SK-N-DZ (cell line): ENCODE measurements around the gene DAB1. TPM values are rescaled to one million over a fixed set of nuclear protein-coding genes. Genes with fewer than 3 reads are reported as not detected.

Experiments used
- DNase-seq: peaks from one replicate; pipeline ENCODE4 v3.0.0-alpha.2; 2015; ENCODE audit warnings: low spot score
- polyA plus RNA-seq, 2 experiments: library from polyadenylated mRNA; depleted of rRNA; stranded (reverse); fragments of >200 nt; gene quantifications; 2 replicates each; pipeline ENCODE4 v1.2.3, GENCODE V29; 2014

DAB1 gene
- 0.07 and 0.16 TPM in 2 replicates for polyA plus RNA-seq (2014; cell fraction: cytosol; rRNA removed)
- polyA plus RNA-seq (2014; cell fraction: nucleus; rRNA removed): not detected in 2 replicates

- DNase-seq: no peak
Observed at GRCh38 chr1:57423656-57424211, at the start of gene DAB1. Gene DAB1, minus strand, starts transcription at chr1:57424060. Its CDS starts 133,030 bp downstream, at chr1:57291030.

- DNase-seq: no peak
Observed at GRCh38 chr1:57473448-57473847, 49.6 kb upstream of the DAB1 start.

GRCh38 chr1:57471995-57472394 is 48.1 kb upstream of the DAB1 start:
- no peak for DNase-seq

- no peak for DNase-seq
Observed at GRCh38 chr1:57470036-57470435, 46.2 kb upstream of the DAB1 start.

GRCh38 chr1:57468641-57469523 is 45.0 kb upstream of the DAB1 start:
- no peak for DNase-seq

GRCh38 chr1:57467830-57468229 is 44.0 kb upstream of the DAB1 start:
- no peak for DNase-seq

GRCh38 chr1:57464756-57465155 is 40.9 kb upstream of the DAB1 start:
- no peak for DNase-seq

GRCh38 chr1:57463343-57463742 is 39.5 kb upstream of the DAB1 start:
- no peak for DNase-seq

GRCh38 chr1:57461405-57461804 is 37.5 kb upstream of the DAB1 start:
- no peak for DNase-seq

- no peak for DNase-seq
Observed at GRCh38 chr1:57451516-57451915, 27.7 kb upstream of the DAB1 start.

- DNase-seq: no peak
Observed at GRCh38 chr1:57450981-57451380, 27.1 kb upstream of the DAB1 start.

GRCh38 chr1:57447551-57447950 is 23.7 kb upstream of the DAB1 start:
- DNase-seq: no peak

- no peak for DNase-seq
Observed at GRCh38 chr1:57443004-57443403, 19.1 kb upstream of the DAB1 start.

GRCh38 chr1:57440096-57440495 is 16.2 kb upstream of the DAB1 start:
- DNase-seq: no peak

GRCh38 chr1:57431400-57431799 is 7.5 kb upstream of the DAB1 start:
- no peak for DNase-seq

- DNase-seq: no peak
Observed at GRCh38 chr1:57424231-57425027, 569 bp upstream of the DAB1 start.

GRCh38 chr1:57423135-57423655 is 665 bp downstream of the DAB1 start:
- no peak for DNase-seq

GRCh38 chr1:57422271-57423134 is 1.4 kb downstream of the DAB1 start:
- DNase-seq: no peak

- no peak for DNase-seq
Observed at GRCh38 chr1:57421806-57422205, 2.1 kb downstream of the DAB1 start.

GRCh38 chr1:57420981-57421785 is 2.7 kb downstream of the DAB1 start:
- DNase-seq: no peak
